Calu3 (cell line): ENCODE measurements around the gene CIB4. TPM values are rescaled to one million over a fixed set of nuclear protein-coding genes. Genes with fewer than 3 reads are reported as not detected.

Experiments
- BruUV-seq: library from RNA; stranded (reverse); fragments of 400-500 nt; replicated peaks from 2 replicates; lab custom pipeline; 2021; lab: Mats Ljungman, UMichigan
- CTCF ChIA-PET: fragments of 300-600 bp; sonication (Branson Sonifier 250); formaldehyde crosslinking; loops from one replicate; lab custom pipeline; 2022; ENCODE audit warnings: antibody characterized with exemption; lab: Charles Lee
- DNase-seq: peaks from one replicate; pipeline ENCODE4 v3.0.0; 2022
- H3K27ac Mint-ChIP-seq: one replicate; pipeline ENCODE4 v1.8.0; 2022; ENCODE audit warnings: mixed read lengths; ENCODE audit not compliant: unreplicated experiment
- H3K27me3 Mint-ChIP-seq: one replicate; pipeline ENCODE4 v1.8.0; 2022; ENCODE audit warnings: mixed read lengths; ENCODE audit not compliant: unreplicated experiment
- H3K36me3 Mint-ChIP-seq: one replicate; pipeline ENCODE4 v1.8.0; 2022; ENCODE audit warnings: mild to moderate bottlenecking, moderate library complexity, mixed read lengths; ENCODE audit not compliant: insufficient read depth, unreplicated experiment
- H3K4me1 Mint-ChIP-seq: one replicate; pipeline ENCODE4 v1.8.0; 2022; ENCODE audit warnings: mild to moderate bottlenecking, low read depth, mixed read lengths; ENCODE audit not compliant: unreplicated experiment
- H3K4me3 Mint-ChIP-seq: one replicate; pipeline ENCODE4 v1.8.0; 2022; ENCODE audit warnings: mild to moderate bottlenecking, low read depth, moderate library complexity, mixed read lengths; ENCODE audit not compliant: unreplicated experiment
- H3K9me3 Mint-ChIP-seq: one replicate; pipeline ENCODE4 v1.8.0; 2022; ENCODE audit warnings: low read depth, mixed read lengths; ENCODE audit not compliant: unreplicated experiment
- CTCF ChIP-seq: fragments of 200-600 bp; IDR thresholded peaks from one replicate; pipeline ENCODE4 v1.8.0; 2022; ENCODE audit warnings: antibody characterized with exemption; ENCODE audit not compliant: unreplicated experiment
- intact Hi-C: fragments of 100-400 bp; cut with micrococcal nuclease; formaldehyde crosslinking; loops from one replicate; pipeline ENCODE4 v1.10.0; 2022; ENCODE audit not compliant: unreplicated experiment
- total RNA-seq: library from RNA; stranded (reverse); gene quantifications from 2 replicates; pipeline ENCODE4 v1.2.3, GENCODE V29; 2022

The CIB4 gene
- total RNA-seq, 1 experiment from 2014 or later = not detected

DNA sequence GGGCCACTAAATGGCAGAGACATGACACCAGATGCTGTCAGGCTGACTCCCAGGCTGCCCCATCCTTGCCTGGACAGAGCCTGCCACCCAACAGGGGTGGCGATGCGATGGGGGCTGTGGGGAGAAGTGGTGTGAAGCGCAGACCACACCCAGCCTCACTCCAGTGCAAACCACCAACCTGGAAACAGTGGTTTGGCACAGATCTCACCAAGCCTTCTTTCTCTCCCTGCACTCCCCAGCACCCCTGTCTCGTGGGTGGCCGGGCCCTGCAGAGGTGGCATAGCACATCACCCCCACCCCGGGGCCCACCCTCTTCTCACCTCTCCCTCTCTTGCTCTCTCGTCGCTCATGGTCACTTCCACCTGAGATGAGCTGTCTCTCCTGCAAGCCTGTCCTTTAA is 32.6 kb downstream of the CIB4 start:
- intact Hi-C loops = loop anchor here (10.0 kb wide), 1 partner anchor 336 kb away; no protein-coding TSS in a partner anchor
- Mint-ChIP-seq H3K36me3 (peaks cover 20% of the 10 kb centered on the region), H3K4me3 (no peak overlapping the region), H3K27me3 (peaks cover 5% of the 10 kb centered on the region), H3K27ac (no peak overlapping the region), H3K9me3 (no peaks in the 10 kb centered on the region), H3K4me1 (peaks cover 50% of the 10 kb centered on the region)
- CTCF ChIA-PET = interaction anchor here (0.6 kb wide), 1 partner anchor 116 kb away, joined by 3 read pairs; no protein-coding TSS in a partner anchor
- no peak for DNase-seq
- no TSS peak for BruUV-seq
- TF ChIP-seq CTCF = no peak

- intact Hi-C loops = loop anchor here (10.0 kb wide), 1 partner anchor 337 kb away; no protein-coding TSS in a partner anchor
- no peak for TF ChIP-seq CTCF
- CTCF ChIA-PET = interaction anchor here (0.6 to 2.6 kb wide), 4 partner anchors 10 to 138 kb away, joined by 3 to 16 read pairs (median 6); no protein-coding TSS in a partner anchor
- peaks cover 13% of the 10 kb centered on the region for H3K27me3 Mint-ChIP-seq
- H3K4me1 Mint-ChIP-seq = peaks cover 50% of the 10 kb centered on the region
- no peak overlapping the region for H3K27ac Mint-ChIP-seq
- no peak for DNase-seq
- H3K4me3 Mint-ChIP-seq = no peak overlapping the region
- no TSS peak for BruUV-seq
- peaks cover 20% of the 10 kb centered on the region for H3K36me3 Mint-ChIP-seq
- no peaks in the 10 kb centered on the region for H3K9me3 Mint-ChIP-seq
Observed at GRCh38 chr2:26607698-26608097, 33.5 kb downstream of the CIB4 start.

- Mint-ChIP-seq H3K4me3 (peak overlapping the region; percentile 41), H3K4me1 (peaks cover 50% of the 10 kb centered on the region), H3K9me3 (no peaks in the 10 kb centered on the region), H3K27me3 (peaks cover 22% of the 10 kb centered on the region), H3K36me3 (peaks cover 20% of the 10 kb centered on the region), H3K27ac (peak overlapping the region; percentile 87)
- BruUV-seq = no TSS peak
- DNase-seq = peak; percentile 82
- no peak for TF ChIP-seq CTCF
- CTCF ChIA-PET = interaction anchor here (0.5 to 2.6 kb wide), 7 partner anchors 14 to 1386 kb away, joined by 3 to 16 read pairs (median 7); no protein-coding TSS in a partner anchor
- intact Hi-C loops = loop anchor here (10.0 kb wide), 1 partner anchor 338 kb away; no protein-coding TSS in a partner anchor
Observed at GRCh38 chr2:26606847-26607190, 34.3 kb downstream of the CIB4 start.

DNA sequence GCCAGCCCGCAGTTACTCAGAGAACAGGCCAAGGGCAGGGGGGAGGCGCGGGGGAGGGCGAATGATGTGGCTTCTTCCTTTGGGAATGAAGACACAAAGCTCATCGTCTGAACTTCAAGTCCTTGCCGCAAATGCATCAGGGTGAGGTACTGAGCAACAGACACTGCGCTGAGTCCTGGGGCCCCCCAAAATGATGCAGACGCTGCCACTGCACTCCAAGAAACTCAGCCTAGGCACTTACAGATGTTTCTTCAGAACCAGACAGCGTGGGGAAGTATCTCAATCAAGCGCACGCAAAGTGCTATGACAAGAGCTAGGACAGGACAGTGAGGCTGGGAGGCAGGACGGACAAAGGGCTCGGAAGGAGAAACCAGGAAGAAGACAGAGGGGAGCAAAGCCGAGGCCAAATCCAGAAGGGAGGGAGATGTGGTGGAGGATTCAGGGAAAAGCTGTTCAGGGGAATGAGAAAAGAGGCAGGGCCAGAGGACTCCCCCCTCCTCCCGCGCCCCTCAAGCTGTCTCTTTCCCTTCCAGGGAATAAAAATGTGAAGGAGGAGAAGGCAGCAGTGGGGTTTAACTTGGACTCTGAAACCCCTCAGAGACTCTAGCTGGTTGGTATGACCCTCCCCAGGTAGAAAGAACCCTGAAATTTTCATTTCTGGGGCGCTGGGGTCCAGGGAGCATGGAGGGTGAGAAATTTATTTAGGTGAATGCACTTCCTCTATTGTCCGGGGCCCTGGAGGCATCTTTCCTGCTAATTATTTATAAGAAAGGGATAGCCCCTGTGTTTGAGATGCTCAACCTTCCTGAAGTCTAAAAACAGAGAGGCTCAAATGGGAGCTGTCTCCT is 34.9 kb downstream of the CIB4 start:
- no peak for TF ChIP-seq CTCF
- no peak for DNase-seq
- no TSS peak for BruUV-seq
- Mint-ChIP-seq H3K36me3 (peaks cover 20% of the 10 kb centered on the region), H3K27me3 (peaks cover 28% of the 10 kb centered on the region), H3K9me3 (no peaks in the 10 kb centered on the region), H3K4me3 (peak overlapping the region; percentile 41), H3K4me1 (peaks cover 50% of the 10 kb centered on the region), H3K27ac (peak overlapping the region; percentile 87)
- intact Hi-C loops = loop anchor here (1.0 to 10.0 kb wide), 2 partner anchors 139 to 339 kb away; no protein-coding TSS in a partner anchor
- CTCF ChIA-PET = interaction anchor here (0.5 to 2.6 kb wide), 9 partner anchors 15 to 1386 kb away, joined by 3 to 16 read pairs (median 7); no protein-coding TSS in a partner anchor
